Hepatic stellate cell (primary cell): Measurements from ENCODE around the gene GALNT9.
A peak's percentile ranks its signal among the peaks of the same experiment; 100 is the strongest.

Source experiments
- DNase-seq: peaks from one replicate; pipeline ENCODE4 v3.0.0; 2011; ENCODE audit warnings: low spot score

The GALNT9 gene

DNA sequence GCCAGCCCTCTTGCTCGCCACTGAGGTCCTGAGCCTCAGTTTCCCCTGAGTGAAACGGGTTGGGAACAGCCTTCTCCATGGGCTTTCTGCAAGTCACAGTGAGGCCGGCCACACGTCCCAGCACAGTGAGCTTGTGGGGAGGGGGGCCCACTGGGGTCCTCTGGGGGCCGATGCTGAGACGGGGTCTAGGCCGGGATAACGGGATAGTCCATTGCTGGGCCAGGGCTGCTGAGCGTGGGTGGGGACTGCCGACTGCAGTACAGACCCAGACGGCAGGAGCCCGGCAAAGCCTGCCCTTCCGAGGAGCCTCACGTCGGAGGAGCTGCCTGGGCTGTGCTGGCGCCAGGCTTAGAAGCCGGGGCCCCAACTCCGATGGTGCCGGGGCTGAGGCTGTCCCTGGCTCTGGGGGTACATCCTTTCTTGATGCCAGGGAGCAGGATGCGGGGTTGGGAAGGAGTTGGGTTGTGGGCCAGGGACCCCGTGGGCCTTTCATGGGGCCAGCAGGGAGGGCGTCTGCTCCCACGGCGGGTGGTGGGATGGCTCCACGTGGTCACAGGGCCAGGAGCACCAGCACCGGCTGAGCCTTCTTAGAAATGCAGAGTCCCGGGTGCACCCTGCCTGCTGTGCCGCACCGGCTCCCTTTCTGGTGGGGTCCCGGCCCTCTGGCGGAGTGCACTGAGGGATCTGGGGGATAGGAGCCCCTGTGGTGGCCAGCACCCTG, 160.9 kb downstream of the GALNT9 start:
- no peak for DNase-seq

DNA sequence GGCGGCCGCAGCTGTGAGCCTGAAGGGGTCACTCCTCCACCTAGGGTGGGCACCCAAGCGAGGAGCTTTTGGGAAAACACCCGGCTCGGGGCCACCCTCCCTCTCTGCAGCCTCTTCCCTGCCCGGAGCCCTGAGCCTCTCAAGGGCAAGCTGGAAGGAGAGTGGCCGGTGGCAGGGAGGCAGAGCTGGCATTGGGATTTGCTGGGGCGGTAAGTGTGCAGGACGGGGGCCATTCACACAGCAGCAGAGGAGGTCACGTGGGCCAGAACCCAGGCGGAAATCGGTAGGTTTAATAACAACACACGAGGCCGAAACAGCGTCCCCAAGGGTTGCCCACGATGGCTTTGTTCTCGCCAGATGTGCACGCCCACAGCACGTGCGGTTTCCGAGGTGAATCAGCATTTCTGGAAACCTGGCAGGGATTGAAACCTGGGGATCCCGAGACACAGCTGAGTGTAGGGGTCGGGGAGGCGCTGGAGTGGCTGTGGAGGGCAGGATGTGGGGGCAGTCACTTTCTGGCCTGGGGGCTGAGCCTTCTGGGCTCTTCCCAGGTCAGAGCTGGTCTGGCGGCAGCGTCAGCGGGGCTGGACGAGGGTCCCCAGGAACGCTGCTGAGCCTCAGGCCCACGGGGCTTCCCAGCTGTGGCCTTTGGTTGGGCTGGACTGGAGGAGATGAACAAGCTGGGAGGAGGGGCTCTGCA, 161.6 kb downstream of the GALNT9 start:
- DNase-seq: no peak

GRCh38 chr12:132166801-132167591, 162.4 kb downstream of the GALNT9 start:
- DNase-seq: no peak

- DNase-seq: no peak
These were observed 163.3 kb downstream of the GALNT9 start for GRCh38 chr12:132166093-132166492.

DNA sequence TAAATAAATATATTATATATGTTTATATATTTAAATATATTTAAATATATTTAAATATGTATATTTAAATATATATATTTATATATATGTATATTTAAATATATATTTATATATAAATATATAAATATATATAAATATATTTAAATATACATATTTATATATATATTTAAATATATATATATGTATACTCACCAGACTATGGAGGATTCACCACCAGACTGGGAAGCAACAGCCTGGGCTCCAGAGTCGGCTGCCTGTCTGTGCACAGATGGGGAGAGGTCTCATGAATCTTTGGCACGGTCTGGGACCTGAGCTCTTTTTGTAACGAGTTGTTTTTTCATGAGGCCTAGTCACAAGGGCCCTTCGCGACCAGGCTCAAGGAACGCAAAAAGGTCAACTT, 163.8 kb downstream of the GALNT9 start:
- DNase-seq: no peak

GRCh38 chr12:132164426-132164825, 165.0 kb downstream of the GALNT9 start:
- no peak for DNase-seq

- DNase-seq: no peak
These were observed 165.5 kb downstream of the GALNT9 start for GRCh38 chr12:132163911-132164288.

- DNase-seq: no peak
These were observed 166.1 kb downstream of the GALNT9 start for GRCh38 chr12:132163041-132163910.

DNA sequence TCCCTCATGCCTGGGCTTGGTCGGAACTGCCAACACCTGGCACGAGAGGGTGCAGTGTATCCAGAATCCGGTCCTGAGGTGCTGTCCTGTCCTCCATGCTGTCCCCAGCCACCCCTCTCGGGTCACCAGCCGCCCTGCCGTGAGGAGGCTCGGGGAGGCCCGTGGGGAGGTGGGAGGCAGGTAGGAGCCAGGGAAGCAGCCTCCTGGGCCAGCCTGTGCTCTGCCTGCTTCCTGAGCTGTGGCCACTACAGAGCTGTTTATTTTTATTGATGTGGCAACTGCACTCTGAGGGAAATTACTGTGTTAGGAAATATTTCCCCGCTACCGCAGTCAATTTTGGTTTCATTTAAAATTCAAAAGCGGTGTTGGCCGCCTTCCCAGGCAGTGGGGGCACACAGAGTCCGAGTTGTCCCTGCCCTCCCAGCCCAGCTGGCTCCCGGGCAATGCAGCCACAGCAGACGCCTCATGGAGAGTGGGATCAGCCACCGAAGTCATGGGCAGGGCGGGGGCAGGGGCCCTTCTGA, 166.8 kb downstream of the GALNT9 start:
- peak; percentile 88 for DNase-seq

DNA sequence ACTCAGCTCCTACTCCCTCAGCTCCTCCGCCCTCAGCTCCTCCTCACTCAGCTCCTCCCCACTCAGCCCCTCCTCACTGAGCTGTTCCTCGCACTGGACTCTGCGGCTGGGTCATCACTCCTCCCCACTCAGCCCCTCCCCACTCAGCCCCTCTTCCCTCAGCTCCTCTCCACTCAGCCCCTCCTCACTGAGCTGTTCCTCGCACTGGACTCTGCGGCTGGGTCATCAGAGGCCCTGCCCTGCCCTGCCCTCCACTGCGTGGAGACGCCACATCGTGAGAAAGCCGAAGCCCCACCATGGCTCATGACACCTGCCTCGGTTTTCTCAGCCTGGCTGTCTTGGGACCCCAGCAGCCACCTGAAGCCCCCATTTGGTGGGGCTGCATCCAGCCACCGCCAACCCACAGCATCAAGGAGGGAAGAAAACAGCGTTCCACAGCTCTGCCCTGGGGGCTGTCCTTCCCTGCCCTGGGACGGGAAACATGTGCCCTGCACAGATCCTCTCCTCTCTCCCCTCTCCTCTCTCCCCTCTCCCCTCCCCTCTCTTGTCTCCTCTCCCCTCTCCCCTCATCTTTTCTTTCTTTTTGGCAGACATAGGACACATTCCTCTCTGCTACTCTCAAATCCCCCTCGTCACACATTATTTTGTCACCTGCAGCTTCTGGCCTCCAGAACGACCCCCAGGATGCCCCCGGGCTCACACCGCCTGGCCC, 167.4 kb downstream of the GALNT9 start:
- DNase-seq: no peak

- no peak for DNase-seq
These were observed 168.2 kb downstream of the GALNT9 start for GRCh38 chr12:132161036-132161781.

DNA sequence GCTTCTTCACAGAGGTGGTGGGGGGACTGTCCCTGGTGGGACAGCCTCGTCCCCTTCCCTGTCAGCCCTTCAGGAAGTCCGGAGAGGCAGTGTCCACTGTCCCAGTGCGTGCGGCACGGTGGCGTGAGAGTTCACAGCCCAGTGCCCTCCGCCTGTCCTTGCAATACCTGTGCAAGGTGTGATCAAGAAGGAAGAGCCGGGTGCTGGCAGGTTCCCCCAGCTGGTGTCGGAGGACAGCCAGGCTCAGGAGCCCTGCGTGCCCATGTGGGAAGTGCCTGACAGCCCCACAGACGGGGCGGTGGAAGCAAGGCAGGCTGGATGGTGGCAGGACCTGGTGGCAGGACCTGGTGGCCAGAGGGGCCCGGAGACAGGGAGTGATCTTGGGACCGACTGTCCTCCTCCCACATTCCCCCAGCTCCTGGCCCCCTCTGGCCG, 168.8 kb downstream of the GALNT9 start:
- no peak for DNase-seq

DNA sequence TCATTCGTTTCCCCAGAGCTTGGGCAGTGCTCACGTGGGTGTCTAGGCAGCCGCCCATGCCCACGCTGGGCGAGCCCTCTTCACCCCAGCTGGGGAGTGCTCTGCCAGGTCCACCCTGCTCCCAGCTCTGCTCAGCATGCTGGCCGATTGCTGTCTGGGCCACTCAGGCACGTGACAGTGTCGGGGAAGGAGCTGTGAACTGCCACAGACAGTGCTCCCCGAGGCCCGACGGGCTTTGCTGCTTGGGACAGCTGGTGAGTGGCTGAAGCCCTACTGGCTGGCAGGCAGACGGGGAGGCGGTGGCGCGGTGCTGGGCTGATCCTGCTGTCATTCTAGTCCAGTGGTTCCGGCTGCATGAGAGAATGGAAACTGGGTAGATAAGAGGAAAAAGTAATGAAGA, 169.4 kb downstream of the GALNT9 start:
- no peak for DNase-seq

GRCh38 chr12:132159555-132160003, 169.8 kb downstream of the GALNT9 start:
- no peak for DNase-seq

GRCh38 chr12:132158677-132159554, 170.5 kb downstream of the GALNT9 start:
- DNase-seq: no peak

- DNase-seq: no peak
These were observed 171.5 kb downstream of the GALNT9 start for GRCh38 chr12:132157733-132158409.

GRCh38 chr12:132156573-132157325, 172.6 kb downstream of the GALNT9 start:
- no peak for DNase-seq
